A549 treated with CORT108297 at 1 μM for 4 hours (cell line): ENCODE data around the gene LGALS7B. TPM values are rescaled to one million over a fixed set of nuclear protein-coding genes. Genes with fewer than 3 reads are reported as not detected.

ENCODE experiments used
- total RNA-seq: library from RNA; stranded (reverse); fragments of 200-300 nt; extraction: Qiagen RNA extraction; gene quantifications from 5 replicates; pipeline ENCODE4 v1.2.3, GENCODE V29; 2022

The LGALS7B gene
- 0.39 to 0.48 TPM in 2 of 5 replicates, not detected in the others for total RNA-seq

GRCh38 chr19:38788478-38789243, at the start of gene LGALS7B:
LGALS7B (plus strand) TSS chr19:38789200; CDS start chr19:38789227, 27 bp downstream.

GRCh38 chr19:38744298-38744681, 44.7 kb upstream of the LGALS7B start, which contains the start of gene CAPN12:
CAPN12 (minus strand) TSS chr19:38744474; CDS start chr19:38744165, 309 bp downstream.

GRCh38 chr19:38773469-38774177, 15.4 kb upstream of the LGALS7B start, which contains the start of gene LGALS7:
LGALS7 (minus strand) TSS chr19:38773517; CDS start chr19:38773492, 25 bp downstream.

GRCh38 chr19:38812841-38813320, 23.9 kb downstream of the LGALS7B start, which contains the start of gene LGALS4:
LGALS4 (minus strand) TSS chr19:38812945; CDS start chr19:38812886, 59 bp downstream.

Other genes starting within 250 kb of the LGALS7B start
- 0.50 to 1.0 TPM (median 0.92 TPM) in 5 replicates for gene MAP4K1, start 171.2 kb upstream of the LGALS7B start, total RNA-seq
- gene EIF3K, start 170.0 kb upstream of the LGALS7B start, total RNA-seq = 671 to 1,000 TPM (median 735 TPM) in 5 replicates
- 840 to 1,278 TPM (median 1,154 TPM) in 5 replicates for gene ACTN4, start 141.6 kb upstream of the LGALS7B start, total RNA-seq
- 5.0 to 6.7 TPM (median 6.2 TPM) in 5 replicates for gene CAPN12, start 44.7 kb upstream of the LGALS7B start, total RNA-seq
- 0.31 to 0.54 TPM (median 0.32 TPM) in 3 of 5 replicates, not detected in the others for gene LGALS7, start 15.7 kb upstream of the LGALS7B start, total RNA-seq
- gene LGALS4, start 23.7 kb downstream of the LGALS7B start, total RNA-seq = 0.18 to 0.65 TPM (median 0.42 TPM) in 5 replicates
- 275 to 383 TPM (median 296 TPM) in 5 replicates for gene ECH1, start 42.6 kb downstream of the LGALS7B start, total RNA-seq
- 324 to 352 TPM (median 346 TPM) in 5 replicates for gene HNRNPL, start 60.8 kb downstream of the LGALS7B start, total RNA-seq
- 2.2 to 3.1 TPM (median 2.8 TPM) in 5 replicates for gene RINL, start 89.1 kb downstream of the LGALS7B start, total RNA-seq
- gene SIRT2, start 110.4 kb downstream of the LGALS7B start, total RNA-seq = 34.1 to 39.6 TPM (median 36.7 TPM) in 5 replicates
- gene NFKBIB, start 110.8 kb downstream of the LGALS7B start, total RNA-seq = 64.4 to 131 TPM (median 110 TPM) in 5 replicates
- gene CCER2, start 123.0 kb downstream of the LGALS7B start, total RNA-seq = 0.45 to 1.2 TPM (median 0.98 TPM) in 5 replicates
- gene SARS2, start 141.6 kb downstream of the LGALS7B start, total RNA-seq = 46.2 to 64.3 TPM (median 58.8 TPM) in 5 replicates
- gene MRPS12, start 141.7 kb downstream of the LGALS7B start, total RNA-seq = 209 to 341 TPM (median 295 TPM) in 5 replicates
- 66.9 to 93.7 TPM (median 87.1 TPM) in 5 replicates for gene FBXO17, start 186.5 kb downstream of the LGALS7B start, total RNA-seq
- 4.0 to 5.8 TPM (median 5.2 TPM) in 5 replicates for gene FBXO27, start 243.3 kb downstream of the LGALS7B start, total RNA-seq